Tibial nerve (tissue), 4 donors: Measurements from ENCODE around the gene ANXA9.

Source experiments
- EP300 ChIP-seq, 2 donors: sonication (generic); formaldehyde crosslinking; IDR thresholded peaks; one replicate each; pipeline ENCODE4 v1.6.1; 2017; ENCODE audit warnings: antibody characterized with exemption in 2 of 2, mild to moderate bottlenecking in 1 of 2
- POLR2A ChIP-seq, 2 donors: fragments of 450-650 bp; IDR thresholded peaks; one replicate each; pipeline ENCODE4 v1.6.1; 2017; ENCODE audit warnings: antibody characterized with exemption in 2 of 2, mild to moderate bottlenecking in 2 of 2, moderate library complexity in 2 of 2
- TF ChIP-seq, protein P1 (sequence below), 5 experiments: fragments of 200-600 bp in 3 of 5; fragments of 450-650 bp in 2 of 5; sonication (generic) in 3 of 5; IDR thresholded peaks; one replicate each; pipeline ENCODE4 v1.5.1; 2016 to 2019; ENCODE audit warnings: antibody characterized with exemption in 5 of 5, mild to moderate bottlenecking in 3 of 5, moderate library complexity in 2 of 5

DNA sequence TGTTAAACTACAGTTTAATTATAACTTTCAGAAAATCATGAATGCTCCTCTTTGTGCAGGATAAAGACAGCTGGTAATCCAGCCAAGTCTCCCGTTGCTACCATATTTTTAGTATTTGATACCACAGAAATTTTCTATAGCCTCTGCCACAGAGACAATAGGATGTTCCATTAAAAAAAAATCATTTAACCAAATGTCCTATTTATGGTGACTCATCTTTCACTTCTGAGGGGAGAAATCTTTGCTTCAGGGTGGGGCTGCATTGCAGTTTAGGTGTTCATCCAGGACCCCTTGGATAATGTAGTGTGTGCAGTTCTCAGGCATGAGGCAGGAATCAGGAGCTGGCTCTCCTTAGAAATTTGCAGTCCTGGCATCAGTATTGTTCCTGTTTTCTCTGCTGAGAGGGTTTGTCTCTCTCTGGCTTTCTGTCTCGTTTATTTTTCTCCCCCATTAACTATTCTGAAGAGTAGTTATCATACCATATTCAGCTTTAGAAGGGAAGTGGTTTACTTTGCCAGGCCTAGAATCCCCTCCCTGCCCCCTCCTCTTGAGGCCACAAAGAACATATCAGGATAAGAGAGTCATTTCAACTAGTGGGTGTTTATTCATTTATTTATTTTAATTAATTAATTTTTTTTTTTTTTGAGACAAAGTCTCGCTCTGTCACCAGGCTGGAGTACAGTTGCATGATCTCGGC lies 29.2 kb downstream of the ANXA9 start:
- TF ChIP-seq, protein P1, sequence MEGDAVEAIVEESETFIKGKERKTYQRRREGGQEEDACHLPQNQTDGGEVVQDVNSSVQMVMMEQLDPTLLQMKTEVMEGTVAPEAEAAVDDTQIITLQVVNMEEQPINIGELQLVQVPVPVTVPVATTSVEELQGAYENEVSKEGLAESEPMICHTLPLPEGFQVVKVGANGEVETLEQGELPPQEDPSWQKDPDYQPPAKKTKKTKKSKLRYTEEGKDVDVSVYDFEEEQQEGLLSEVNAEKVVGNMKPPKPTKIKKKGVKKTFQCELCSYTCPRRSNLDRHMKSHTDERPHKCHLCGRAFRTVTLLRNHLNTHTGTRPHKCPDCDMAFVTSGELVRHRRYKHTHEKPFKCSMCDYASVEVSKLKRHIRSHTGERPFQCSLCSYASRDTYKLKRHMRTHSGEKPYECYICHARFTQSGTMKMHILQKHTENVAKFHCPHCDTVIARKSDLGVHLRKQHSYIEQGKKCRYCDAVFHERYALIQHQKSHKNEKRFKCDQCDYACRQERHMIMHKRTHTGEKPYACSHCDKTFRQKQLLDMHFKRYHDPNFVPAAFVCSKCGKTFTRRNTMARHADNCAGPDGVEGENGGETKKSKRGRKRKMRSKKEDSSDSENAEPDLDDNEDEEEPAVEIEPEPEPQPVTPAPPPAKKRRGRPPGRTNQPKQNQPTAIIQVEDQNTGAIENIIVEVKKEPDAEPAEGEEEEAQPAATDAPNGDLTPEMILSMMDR (IDR thresholded peaks at IDR 0.05): no peak
- no peak for TF ChIP-seq POLR2A (IDR thresholded peaks at IDR 0.05)
- no peak for TF ChIP-seq EP300 (IDR thresholded peaks at IDR 0.05)
